NCI-H82 treated with DMSO at 0.1 percent for 48 hours (cell line): Measurements from ENCODE around the gene MSRB1.
A peak's percentile ranks its signal among the peaks of the same experiment; 100 is the strongest.
"Not testable (repeated sequence)": the region's sequence is repeated elsewhere in the genome, so short reads cannot be mapped to it uniquely, and the experiment has no call there.

Experiments
- DNase-seq: peaks from one replicate; lab custom pipeline; 2025; ENCODE audit not compliant: unreplicated experiment; lab: John Stamatoyannopoulos, UW

MSRB1 gene

DNA sequence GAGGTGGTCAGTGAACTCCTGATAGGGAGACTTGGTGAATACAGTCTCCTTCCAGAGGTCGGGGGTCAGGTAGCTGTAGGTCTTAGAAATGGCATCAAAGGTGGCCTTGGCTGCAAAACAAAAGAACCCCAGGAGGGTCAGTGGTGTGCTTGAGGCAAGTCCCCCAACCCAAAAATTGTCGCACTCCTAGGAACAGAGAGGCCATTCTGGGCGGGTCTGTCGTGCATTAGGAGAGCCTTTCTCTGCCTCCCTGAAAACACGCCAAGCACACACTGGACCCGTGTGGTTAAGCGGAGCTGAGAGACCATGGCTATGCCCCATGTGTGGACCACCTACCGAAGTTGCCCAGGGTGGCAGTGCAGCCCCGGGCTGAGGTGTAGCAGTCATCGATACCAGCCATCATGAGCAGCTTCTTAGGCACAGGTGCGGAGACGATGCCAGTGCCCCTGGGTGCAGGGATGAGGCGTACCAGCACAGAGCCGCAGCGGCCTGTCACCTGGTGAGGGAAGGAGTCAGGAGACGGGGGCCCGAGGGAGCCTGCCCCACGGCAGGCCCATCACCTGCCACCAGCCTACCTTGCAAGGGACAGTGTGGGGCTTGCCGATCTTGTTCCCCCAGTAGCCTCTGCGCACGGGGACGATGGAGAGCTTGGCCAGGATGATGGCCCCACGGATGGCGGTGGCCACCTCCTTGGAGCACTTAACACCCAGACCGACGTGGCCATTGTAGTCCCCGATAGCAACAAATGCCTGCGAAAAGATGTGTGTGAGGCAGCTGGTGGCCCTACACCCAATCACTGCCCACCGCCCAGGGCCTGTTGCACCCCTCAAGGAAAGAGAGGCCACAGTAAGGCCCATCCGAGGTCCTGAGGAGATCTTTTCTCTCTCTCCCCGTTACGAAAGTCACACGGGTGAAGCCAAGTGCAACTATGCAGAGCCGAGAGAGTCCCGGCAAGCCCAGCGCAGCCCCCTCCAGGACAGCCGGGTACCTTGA, 19.5 kb upstream of the MSRB1 start:
- DNase-seq: not testable (repeated sequence)

DNA sequence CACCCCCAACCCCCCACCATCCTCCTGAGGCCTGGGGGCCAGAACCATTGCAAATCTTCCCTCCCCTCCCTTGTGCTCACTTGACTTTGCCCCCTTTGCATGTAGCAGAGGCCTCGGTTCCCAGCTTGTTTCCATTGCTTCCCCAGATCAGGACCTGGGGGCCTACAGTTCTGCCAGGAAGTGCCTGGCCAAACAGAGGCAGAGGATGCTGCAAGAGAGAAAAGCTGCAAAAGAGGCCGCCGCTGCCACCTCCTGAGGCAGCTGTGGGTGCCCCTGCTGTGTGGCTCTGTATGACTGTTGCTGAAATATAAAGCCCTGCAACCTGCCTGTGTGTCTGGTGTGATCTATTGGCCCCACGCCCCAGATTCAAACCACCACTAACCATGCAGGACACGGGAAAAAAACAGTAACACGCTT, 18.7 kb upstream of the MSRB1 start:
- no peak for DNase-seq

DNA sequence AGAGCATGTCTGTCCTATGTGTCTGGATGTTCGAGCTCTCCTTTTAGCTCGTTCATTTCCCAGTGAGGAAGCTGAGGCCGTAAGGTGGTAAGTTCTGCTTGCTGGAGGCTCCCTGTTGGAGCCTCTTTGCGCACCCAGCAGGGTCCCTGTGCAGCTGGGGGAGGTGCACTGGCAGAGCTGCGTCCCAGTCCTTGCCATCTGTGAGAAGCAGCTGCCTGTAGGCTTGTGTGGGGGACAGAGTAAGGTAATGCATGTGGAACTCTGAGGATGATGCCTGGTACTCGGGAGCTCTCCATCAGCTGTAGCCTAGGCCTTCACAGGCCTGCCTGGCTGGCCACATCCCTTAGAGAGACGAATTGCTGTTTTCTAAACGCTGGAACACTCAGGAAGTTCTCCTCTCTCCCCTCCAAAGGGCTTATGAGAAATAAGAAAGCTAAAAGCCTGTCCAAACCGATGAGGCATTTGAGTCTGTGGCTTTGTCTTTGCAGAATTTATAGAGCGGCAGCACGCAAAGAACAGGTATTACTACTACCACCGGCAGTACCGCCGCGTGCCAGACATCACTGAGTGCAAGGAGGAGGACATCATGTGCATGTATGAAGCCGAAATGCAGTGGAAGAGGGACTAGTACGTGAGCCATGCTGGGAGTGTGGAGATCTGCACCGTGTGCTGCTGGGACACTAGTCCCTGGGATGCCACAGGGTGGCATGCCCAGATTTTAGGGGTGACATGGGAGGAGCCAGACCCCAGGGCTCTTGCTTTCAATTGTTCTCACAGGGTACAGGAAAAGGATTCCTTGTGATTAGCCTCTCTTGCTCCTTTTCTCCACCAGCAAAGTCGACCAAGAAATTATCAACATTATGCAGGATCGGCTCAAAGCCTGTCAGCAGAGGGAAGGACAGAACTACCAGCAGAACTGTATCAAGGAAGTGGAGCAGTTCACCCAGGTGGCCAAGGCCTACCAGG, 17.9 kb upstream of the MSRB1 start:
- DNase-seq: peak; percentile 62

DNA sequence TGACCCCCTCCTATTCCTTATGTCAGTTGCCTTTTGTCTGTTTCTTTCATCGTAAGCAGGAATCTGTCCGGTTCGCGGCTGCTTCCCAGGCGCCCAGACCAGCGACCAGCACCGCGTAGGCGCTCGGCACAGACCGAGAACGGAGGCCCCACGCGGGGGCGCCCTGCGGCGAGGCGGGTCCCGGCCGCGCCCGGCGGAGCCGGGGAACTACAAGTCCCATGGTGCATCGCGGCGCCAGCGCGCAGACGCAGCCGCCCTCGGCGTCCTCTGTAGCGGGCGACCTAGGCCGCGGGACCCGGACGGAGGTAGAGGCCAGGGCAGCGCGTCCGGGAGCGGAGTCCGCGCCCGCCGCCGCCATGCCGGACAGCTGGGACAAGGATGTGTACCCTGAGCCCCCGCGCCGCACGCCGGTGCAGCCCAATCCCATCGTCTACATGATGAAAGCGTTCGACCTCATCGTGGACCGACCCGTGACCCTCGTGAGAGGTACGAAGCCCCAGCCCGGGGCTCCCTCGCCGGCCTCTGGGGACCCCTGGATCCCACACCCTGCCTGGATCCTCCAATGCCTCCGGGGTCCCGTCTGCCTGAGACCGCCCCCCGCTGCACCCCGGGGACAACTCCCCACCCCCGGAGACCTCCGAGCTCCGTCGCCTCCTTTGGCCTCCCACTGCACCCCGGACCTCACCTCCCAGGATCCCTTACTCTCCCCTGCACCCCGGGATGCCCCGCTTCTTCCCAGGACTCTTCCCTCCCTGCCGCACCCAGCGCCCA, 16.5 kb upstream of the MSRB1 start, which contains the start of gene NDUFB10:
Gene NDUFB10, plus strand, starts transcription at position 270 of the 771 bp plus-strand sequence. Its CDS starts 87 bp downstream, at position 357.
- peak; percentile 51 for DNase-seq

DNA sequence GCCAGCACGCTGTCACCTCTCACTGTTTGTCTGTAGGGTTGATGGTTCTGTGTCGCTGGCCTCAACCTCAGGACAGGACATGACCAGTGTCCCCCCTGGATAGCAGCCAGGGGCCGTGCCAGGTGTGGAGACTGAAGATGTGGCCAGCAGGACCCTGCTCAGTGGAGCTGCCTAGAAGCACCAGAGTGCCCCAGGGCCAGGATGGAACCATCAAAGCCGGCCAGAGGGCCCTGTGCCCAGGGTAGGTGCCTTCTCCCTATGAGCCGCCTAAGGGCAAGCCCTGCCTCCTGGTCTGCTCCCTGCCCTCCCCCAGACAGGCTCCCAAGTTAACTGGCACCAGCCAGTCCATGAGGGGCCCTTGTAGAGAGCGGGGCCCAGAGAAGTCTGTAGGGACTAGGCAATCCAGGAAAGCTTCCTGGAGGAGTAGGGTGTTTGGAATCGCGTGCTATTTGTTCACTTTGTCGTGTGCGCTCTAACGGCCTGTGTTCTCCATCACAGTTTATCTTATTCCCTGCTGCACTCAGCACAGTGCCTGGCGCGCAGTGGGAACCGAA, 15.8 kb upstream of the MSRB1 start:
- no peak for DNase-seq

DNA sequence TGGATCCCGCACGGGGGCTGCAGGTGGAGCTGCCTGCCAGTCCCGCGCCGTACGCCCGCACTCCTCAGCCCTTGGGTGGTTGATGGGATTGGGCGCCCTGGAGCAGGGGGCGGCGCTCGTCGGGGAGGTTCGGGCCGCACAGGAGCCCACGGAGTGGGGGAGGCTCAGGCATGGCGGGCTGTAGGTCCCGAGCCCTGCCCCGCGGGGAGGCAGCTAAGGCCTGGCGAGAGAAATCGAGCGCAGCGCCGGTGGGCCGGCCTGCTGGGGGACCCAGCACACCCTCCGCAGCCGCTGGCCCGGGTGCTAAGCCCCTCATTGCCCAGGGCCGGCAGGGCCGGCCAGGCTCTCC, 15.1 kb upstream of the MSRB1 start:
- DNase-seq: not testable (repeated sequence)

DNA sequence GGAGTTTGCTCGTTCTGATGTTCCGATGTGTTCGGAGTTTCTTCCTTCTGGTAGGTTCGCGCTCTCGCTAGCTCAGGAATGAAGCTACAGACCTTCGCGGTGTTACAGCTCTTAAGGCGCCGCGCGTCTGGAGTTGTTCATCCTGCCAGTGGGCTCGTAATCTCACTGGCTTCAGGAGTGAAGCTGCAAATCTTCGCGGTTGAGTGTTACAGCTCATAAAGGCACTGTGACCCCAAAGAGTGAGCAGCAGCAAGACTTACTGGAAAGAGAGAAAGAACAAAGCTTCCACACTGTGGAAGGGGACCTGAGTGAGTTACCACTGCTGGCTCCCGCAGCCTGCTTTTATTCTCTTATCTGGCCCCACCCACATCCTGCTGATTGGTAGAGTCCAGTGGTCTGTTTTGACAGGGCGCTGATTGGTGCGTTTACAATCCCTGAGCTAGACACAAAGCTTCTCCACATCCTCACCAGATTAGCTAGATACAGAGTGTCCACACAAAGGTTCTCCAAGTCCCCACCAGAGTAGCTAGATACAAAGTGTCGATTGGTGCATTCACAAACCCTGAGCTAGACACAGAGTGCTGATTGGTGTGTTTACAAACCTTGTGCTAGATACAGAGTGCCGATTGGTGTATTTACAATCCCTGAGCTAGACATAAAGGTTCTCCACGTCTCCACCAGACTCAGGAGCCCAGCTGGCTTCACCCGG, 14.6 kb upstream of the MSRB1 start:
- not testable (repeated sequence) for DNase-seq

DNA sequence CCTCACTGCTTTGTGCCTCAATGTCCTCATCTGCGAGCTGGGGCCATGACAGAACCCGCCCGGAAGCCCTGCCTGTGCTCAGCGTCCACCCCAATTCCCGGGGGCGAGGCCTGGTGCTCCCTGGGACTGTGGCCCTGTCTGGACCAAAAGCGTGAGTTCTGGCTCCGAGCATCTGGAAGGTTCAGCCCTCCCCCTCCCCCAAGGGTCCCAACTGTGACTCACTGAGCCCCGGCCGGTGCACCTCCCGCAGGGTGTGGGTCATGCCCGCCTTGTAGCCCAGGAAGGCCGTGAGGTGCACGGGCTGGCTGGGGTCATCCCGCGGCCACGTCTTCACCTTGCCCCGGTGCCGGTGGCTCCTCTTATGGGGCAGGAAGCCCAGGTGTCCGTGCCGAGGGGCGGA, 10.7 kb upstream of the MSRB1 start:
- DNase-seq: no peak

DNA sequence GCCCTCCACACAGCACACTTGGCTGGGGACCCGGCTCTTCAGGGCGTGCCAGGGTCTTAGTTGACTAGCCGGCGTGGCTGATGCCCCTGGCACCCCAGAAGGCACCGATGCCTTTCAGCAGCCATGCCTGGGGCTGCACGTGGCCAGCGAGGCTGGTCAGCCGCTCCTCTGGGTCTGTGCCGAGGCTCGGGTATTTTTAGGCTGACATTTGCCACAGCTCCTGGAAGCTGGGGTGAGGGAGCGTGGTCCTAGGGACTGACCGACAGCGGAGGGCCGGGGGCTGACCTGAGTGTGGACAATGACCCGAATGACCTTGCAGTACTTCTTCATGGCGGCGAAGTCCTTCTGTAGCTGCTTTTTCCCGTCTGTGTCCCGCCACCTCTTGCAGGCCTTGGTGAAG, 7.6 kb upstream of the MSRB1 start:
- DNase-seq: no peak

DNA sequence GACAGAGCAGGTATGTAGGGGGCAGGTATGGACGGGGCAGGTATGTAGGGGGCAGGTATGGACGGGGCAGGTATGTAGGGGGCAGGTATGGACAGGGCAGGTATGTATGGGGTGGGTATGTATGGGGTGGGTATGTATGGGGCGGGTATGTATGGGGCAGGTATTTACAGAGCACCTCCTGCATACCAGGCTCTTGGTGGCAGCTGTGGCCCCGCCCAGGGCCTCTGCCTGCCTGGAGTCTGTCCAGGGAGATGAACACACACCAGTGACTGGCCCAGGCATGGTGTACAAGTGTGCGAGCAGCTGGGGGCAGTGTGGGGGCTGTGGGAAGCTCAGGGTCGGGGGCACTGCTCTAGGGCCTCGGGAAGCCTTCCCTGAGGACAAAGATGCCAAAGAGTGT, 7.0 kb upstream of the MSRB1 start:
- no peak for DNase-seq

DNA sequence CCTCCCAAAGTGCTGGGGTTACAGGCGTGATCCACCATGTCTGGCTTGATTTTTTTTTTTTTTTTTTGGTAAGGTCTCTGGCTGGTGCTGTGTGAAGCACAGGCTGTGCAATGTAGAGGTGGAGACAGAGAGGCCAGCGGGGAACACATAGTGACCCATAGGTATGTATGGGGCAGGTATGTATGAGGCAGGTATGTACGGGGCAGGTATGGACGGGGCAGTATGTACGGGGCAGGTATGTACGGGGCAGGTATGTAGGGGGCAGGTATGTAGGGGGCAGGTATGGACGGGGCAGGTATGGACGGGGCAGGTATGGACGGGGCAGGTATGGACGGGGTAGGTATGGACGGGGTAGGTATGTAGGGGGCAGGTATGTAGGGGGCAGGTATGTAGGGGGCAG, 6.5 kb upstream of the MSRB1 start:
- no peak for DNase-seq

DNA sequence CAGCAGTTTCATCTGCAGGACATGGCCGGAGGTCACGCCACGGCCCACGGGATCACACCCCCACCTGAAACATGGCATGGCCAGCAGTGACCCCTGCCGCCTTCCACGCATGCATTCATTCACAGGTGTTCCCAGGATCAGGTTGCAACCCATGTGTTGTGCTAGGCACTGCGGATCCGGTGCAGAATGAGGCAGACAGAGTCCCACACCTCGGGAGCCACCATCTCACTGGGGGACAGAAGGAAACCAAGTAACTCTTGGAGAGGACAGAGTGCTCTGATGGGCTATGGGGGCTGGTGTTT, 4.3 kb upstream of the MSRB1 start:
- no peak for DNase-seq

DNA sequence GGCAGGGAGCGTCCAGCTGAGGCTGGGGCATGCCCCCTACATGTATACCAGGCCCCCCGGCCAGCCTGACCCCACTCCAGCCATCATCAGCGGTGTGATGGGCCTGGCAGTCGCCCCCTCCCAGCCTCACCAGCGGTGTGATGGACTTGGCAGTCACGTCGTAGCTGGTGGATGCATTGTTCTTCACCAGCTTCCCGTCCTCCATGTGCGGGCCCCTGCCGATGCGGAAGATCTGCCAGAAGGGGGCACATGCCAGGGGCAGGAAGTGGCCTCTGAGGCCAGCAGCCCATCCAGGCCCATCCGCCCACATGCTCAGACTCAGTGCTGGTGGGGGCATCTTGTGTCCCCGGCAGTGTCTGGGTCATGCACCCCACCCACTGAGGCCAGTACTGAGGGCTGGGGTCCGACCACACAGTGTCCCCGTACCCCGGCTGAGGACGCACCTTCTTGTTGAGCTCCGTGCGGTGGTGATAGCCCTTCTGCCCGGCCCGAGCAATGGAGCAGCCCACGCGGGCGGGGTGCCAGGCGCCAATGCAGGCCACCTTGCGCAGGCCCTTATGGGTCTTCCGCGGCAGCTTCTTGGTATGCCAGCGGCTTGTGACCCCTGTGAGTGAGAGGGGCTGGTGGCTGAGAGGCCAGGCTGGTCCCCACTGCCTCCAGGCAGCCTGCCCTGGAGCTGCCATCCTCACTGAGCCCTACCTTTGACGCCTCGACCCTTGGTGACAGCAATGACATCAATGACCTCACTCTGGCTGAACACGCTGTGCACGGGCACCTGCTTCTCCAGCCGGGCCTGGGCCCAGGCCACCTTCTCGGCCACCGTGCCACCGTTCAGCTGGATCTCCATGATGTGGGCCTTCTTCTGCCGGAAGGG, 3.7 kb upstream of the MSRB1 start:
- no peak for DNase-seq

DNA sequence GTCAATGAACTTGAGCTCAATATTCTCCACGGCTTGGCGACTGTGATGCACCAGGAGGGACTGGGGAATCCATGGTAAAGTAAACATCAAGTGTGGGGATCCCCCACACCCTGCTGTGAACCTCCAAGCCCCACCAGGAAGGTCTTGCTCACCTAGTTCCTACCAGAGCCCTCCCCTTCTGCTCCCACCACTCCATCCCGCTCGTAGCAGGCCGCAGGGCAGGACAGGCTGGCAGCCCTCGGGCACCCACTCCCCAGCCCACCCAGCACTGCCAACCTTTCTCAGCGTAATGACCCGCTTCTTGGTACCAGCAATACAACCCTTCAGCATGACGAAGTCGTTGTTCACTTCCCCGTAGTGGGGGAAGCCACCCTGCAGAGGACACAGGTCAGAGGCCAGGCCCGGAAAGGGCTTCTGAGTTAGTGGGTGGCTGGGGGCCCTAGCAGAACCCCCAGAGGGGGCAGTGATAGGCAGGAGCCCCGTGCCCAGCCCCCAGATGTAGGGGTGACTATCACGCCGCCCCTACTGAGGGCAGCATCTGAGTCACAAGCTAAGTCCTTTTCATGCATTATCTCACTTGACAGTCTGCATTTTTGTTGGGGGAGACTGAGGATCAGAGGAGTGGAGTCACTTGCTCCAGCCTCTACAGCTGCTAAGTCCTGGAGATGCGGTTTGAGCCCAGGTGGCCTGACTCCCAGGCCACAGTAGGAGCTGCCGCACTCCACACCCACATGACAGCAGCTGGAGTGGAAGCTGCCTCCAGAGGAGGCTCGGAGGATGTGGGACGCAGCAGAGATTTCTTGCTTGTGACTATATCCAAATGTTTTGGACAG, 2.8 kb upstream of the MSRB1 start:
- no peak for DNase-seq

DNA sequence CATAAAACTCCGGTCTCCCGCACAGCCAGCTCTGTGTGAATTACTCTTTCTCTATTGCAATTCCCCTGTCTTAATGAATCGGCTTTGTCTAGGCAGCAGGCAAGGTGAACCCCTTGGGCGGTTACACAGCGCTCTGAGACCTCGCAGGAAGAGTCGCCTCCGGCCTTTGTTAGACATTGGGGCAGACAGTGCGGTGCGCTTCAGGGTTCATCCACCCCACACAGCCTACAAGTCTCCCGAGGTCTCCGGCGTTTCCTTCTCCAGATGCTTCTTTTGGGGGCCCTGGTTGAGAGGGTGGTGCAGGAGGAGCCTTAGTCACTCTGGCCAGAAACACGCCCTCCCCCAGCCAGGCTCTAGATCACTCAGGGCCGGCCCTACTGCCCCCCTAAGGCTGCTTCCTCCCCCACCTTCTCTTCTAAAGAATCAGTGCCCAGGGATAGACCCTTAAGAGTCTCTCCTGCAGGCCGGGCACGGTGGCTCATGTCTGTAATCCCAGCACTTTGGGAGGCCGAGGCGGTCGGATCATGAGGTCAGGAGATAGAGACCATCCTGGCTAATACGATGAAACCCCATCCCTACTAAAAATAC, 1.7 kb upstream of the MSRB1 start:
- no peak for DNase-seq

DNA sequence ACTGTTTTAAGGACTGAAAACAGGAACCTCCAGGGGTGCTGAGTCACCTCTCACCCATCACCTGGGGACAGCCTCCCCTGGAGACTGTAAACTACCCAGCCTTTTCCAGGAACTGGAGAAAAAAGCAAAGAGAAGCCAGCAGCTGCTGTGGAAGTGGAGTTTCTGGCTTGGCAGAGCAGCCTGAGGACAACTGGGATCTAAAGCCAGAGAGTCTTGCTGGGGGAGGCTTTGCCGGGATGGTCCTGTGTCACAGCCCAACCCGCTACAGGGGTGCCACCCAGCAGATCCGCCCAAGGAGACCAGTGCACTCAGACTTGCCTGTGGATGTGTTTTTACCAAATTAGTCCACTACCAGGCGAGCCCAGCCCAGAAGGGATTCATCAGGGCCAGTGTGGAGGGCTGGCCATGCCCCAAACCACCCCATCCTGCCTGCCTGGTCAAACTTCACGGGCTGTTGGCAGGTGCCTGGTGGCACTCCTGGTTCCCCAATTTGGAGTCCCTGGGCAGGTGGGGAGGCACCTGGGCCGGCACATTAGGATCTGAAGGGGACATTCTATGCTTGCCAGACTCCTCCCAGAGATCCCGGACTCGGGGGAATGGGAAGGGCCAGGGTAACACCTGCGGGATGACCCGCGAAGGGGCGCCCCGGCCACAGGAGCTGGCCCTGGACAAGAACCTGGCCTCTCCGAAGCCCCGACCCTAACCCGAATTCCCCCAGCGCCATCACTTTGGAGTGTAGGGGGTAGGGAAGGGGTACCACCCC, 771 bp downstream of the MSRB1 start:
- DNase-seq: no peak
